MM.1S (cell line): ENCODE measurements around the gene THBS3.

Experiments used
- DNase-seq: peaks from one replicate; pipeline ENCODE4 v3.0.0-alpha.2; 2015
- H2AFZ ChIP-seq: fragments of 300-600 bp; sonication (generic); 2 replicates; pipeline ENCODE4 v1.6.0; 2016; ENCODE audit warnings: antibody characterized with exemption, low read length
- H3F3A ChIP-seq: fragments of 300-600 bp; sonication (generic); 2 replicates; pipeline ENCODE4 v1.6.1; 2016; ENCODE audit warnings: mild to moderate bottlenecking, antibody characterized with exemption, low read length, moderate library complexity, mixed read lengths; ENCODE audit not compliant: insufficient read depth
- H3K27ac ChIP-seq: fragments of 300-600 bp; sonication (generic); 2 replicates; pipeline ENCODE4 v1.5.1; 2016; ENCODE audit warnings: mild to moderate bottlenecking, low read length
- H3K27me3 ChIP-seq: fragments of 300-600 bp; sonication (generic); replicated peaks from 2 replicates; pipeline ENCODE4 v1.6.0; 2016; ENCODE audit warnings: low read length; ENCODE audit not compliant: insufficient read depth
- H3K36me3 ChIP-seq: fragments of 300-600 bp; sonication (generic); replicated peaks from 2 replicates; pipeline ENCODE4 v1.6.1; 2016; ENCODE audit warnings: mild to moderate bottlenecking, low read length, mixed read lengths; ENCODE audit not compliant: insufficient read depth
- H3K4me1 ChIP-seq: fragments of 300-600 bp; sonication (generic); 2 replicates; pipeline ENCODE4 v1.6.1; 2016; ENCODE audit warnings: low read length, mixed read lengths
- H3K4me2 ChIP-seq: fragments of 300-600 bp; sonication (generic); 2 replicates; pipeline ENCODE4 v1.6.0; 2016; ENCODE audit warnings: low read depth, low read length
- H3K4me3 ChIP-seq: fragments of 300-600 bp; sonication (generic); 2 replicates; pipeline ENCODE4 v1.5.1; 2016; ENCODE audit warnings: low read length, mixed read lengths
- H3K79me2 ChIP-seq: fragments of 300-600 bp; sonication (generic); 2 replicates; pipeline ENCODE4 v1.6.1; 2016; ENCODE audit warnings: mixed run types, low read length, mixed read lengths
- H3K9ac ChIP-seq: fragments of 300-600 bp; sonication (generic); 2 replicates; pipeline ENCODE4 v1.6.1; 2016; ENCODE audit warnings: low read length, mixed read lengths
- H3K9me2 ChIP-seq: fragments of 300-600 bp; sonication (generic); replicated peaks from 2 replicates; pipeline ENCODE4 v1.6.1; 2016; ENCODE audit warnings: mild to moderate bottlenecking, low read length, mixed read lengths; ENCODE audit not compliant: insufficient read depth
- H3K9me3 ChIP-seq: fragments of 300-600 bp; sonication (generic); replicated peaks from 2 replicates; pipeline ENCODE4 v1.6.1; 2016; ENCODE audit warnings: mild to moderate bottlenecking, low read length, mixed read lengths; ENCODE audit not compliant: insufficient read depth
- H4K20me1 ChIP-seq: fragments of 300-600 bp; sonication (generic); 2 replicates; pipeline ENCODE4 v1.6.1; 2016; ENCODE audit warnings: mild to moderate bottlenecking, low read length, moderate library complexity, mixed read lengths; ENCODE audit not compliant: insufficient read depth
- EZH2 ChIP-seq: fragments of 300-600 bp; sonication (generic); optimal IDR thresholded peaks from 2 replicates; pipeline ENCODE3; 2017; ENCODE audit warnings: low read depth, mild to moderate bottlenecking, antibody characterized with exemption, low read length, mixed read lengths
- EZH2phosphoT487 ChIP-seq: fragments of 300-600 bp; sonication (generic); IDR thresholded peaks from 2 replicates; pipeline ENCODE4 v1.6.1; 2018; ENCODE audit warnings: antibody characterized with exemption, low read length
- TF ChIP-seq, protein P1 (sequence below): fragments of 300-600 bp; sonication (generic); IDR thresholded peaks from 2 replicates; pipeline ENCODE4 v1.5.1; 2016; ENCODE audit warnings: antibody characterized with exemption, low read length, mixed read lengths

THBS3 gene

DNA sequence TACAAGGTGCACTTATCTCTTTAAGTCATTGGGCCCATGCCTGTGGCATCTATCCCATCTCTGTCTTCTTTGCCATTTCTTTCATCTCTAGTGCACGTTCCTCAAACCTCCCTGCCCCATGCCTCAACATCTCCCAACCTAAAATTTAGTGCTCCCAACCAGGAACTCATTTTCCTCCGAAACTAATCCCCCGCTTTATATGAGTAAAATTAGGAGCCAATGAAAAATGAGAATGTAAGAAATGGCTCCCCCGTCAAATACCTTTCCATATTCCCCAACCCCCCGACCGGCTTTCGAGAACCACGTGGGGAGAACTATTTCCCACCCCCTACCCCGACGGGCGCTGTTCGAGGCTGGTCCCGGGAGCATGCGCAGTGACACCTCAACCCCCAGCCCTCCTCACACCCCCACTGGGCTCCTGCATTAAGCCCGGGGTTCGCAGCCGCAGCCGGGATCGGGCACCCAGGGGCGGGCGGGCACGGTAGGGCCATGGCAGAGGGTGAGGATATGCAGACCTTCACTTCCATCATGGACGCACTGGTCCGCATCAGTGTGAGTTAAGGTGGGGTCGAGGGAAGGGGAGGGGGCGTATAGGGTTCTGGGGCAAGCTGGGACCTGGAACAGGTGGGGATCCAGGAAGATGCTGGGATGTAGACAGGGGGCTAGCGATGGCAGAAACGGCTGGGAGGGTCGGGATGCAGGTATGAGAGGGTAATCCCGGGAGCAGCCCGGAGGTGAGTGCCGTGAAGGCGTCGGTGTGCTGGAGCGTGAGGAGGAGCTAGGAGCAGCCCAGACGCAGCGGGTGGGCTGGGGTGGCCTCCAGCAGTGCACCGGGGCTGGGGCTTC, 34.0 kb downstream of the THBS3 start, which contains the start of gene TRIM46:
Gene TRIM46 (plus strand): TSS at position 372 of the 846 bp plus-strand sequence. CDS start 118 bp downstream, at position 490.
- Histone ChIP-seq H3K4me1 (peaks cover 21% of the 10 kb centered on the region), H3F3A (0 out of 2 replicates have a peak, but pooled peaks cover 5% of the 10 kb centered on the region), H3K9me3 (no peaks in the 10 kb centered on the region), H2AFZ (peak within 1 kb of the TSS; percentile 83), H3K9ac (peak within 1 kb of the TSS; percentile 80), H3K9me2 (no peaks in the 10 kb centered on the region), H3K27ac (peak within 1 kb of the TSS; percentile 30; the same call in 1 of the 2 replicates), H4K20me1 (no peaks in the 10 kb centered on the region), H3K27me3 (peaks cover 36% of the 10 kb centered on the region), H3K4me3 (peak within 1 kb of the TSS; percentile 78), H3K79me2 (peaks cover 18% of the 10 kb centered on the region), H3K36me3 (no peaks in the 10 kb centered on the region), H3K4me2 (peak within 1 kb of the TSS; percentile 82)
- no peak for TF ChIP-seq EZH2phosphoT487
- TF ChIP-seq EZH2 = peak; percentile 96
- TF ChIP-seq, protein P1, sequence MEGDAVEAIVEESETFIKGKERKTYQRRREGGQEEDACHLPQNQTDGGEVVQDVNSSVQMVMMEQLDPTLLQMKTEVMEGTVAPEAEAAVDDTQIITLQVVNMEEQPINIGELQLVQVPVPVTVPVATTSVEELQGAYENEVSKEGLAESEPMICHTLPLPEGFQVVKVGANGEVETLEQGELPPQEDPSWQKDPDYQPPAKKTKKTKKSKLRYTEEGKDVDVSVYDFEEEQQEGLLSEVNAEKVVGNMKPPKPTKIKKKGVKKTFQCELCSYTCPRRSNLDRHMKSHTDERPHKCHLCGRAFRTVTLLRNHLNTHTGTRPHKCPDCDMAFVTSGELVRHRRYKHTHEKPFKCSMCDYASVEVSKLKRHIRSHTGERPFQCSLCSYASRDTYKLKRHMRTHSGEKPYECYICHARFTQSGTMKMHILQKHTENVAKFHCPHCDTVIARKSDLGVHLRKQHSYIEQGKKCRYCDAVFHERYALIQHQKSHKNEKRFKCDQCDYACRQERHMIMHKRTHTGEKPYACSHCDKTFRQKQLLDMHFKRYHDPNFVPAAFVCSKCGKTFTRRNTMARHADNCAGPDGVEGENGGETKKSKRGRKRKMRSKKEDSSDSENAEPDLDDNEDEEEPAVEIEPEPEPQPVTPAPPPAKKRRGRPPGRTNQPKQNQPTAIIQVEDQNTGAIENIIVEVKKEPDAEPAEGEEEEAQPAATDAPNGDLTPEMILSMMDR = 0 out of 2 replicates have a peak, but pooled peaks have one; percentile 2
- no peak for DNase-seq

DNA sequence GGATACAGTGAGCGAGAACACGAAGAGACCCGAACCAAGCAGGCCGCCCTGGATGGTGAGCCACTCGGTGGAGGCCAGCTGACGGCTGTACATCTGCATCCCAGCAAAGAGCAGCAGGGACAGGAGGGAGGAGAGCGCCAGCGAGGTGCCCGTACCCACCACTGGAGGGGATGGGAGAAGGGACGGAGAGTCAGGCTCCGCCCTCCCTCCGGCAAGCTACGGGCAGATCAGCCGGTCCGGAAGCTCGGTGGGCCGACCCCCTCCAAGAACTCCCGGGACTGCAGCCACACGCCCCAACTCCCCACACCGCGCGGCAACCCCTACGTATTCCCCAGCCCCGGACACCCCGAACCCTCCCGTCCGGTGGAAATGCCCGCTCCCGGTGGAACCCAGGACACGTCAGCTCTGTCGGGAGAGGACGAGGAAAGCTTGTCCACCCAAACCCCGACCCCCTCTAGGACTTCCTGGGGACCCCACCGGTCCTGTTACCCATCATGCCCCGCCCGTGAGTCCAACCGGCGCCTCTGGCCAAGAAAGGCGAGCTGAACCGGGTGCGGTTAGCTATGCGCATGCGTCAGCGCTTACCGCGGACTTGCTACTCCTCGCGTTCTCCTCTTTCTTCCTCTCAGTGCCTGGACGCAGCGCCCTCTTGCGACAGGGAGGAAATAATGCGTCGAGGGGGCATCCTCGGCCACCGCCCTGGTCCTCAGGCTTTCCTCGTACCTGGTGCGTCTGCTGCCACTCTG, 34.8 kb downstream of the THBS3 start, which contains the start of gene KRTCAP2:
Gene KRTCAP2 (minus strand): TSS at position 573 of the 746 bp plus-strand sequence. CDS start 80 bp downstream, at position 493.
- H3K4me2 ChIP-seq = peak within 1 kb of the TSS; percentile 82
- H3K27ac ChIP-seq = peak within 1 kb of the TSS; percentile 30; the same call in 1 of the 2 replicates
- DNase-seq = peak; percentile 99
- H3F3A ChIP-seq = 0 out of 2 replicates have a peak, but pooled peaks cover 5% of the 10 kb centered on the region
- H3K9me2 ChIP-seq = no peaks in the 10 kb centered on the region
- H3K36me3 ChIP-seq = no peaks in the 10 kb centered on the region
- H3K4me1 ChIP-seq = peaks cover 21% of the 10 kb centered on the region
- peak within 1 kb of the TSS; percentile 78 for H3K4me3 ChIP-seq
- peak within 1 kb of the TSS; percentile 83 for H2AFZ ChIP-seq
- H3K27me3 ChIP-seq = peaks cover 31% of the 10 kb centered on the region
- H4K20me1 ChIP-seq = no peaks in the 10 kb centered on the region
- TF ChIP-seq, protein P1 = peak; percentile 99
- no peak for TF ChIP-seq EZH2phosphoT487
- TF ChIP-seq EZH2 = no peak
- H3K9ac ChIP-seq = peak within 1 kb of the TSS; percentile 80
- H3K79me2 ChIP-seq = peaks cover 18% of the 10 kb centered on the region
- H3K9me3 ChIP-seq = no peaks in the 10 kb centered on the region

DNA sequence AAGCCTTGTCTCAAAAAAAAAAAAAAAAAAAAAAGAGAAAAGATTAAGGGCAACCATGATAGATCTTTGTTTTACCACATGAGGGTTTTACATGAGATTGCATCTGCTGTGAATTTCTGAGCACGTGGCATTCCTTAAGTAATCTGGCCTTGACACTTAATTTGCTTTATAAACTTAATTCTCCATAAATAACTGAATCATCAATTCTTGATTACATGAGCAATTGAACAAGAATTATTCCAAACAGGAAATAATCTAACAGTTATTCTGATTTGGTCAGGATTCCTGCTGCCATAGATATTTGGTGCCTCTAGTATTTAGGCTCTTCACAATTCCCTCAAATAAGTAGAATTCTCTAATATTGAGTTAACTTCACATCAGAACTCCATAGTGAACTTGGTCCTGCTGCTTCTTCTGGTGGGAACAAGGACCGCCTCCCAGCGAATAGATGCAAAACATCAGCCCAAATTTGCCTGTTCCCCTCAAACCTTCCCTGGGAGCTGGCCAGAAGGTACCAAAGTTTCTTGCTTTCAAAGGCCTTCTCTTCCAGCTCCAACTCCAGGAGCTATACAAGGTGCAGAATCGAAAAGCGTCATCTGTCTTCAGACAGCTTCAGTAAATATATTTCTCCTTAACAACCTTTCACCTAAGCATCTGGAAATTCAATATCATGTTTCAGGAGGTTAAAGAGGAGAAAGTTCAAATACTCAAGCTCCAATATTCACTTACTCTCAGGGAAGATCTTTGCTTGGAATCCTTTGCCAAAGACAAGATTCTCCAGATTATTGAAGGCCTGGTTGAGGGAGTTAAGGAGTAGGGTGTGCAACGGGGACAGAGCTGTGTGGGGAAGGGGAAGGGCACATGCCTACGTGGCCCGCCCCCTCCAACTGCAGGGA, 35.6 kb downstream of the THBS3 start:
- no peaks in the 10 kb centered on the region for H3K9me3 ChIP-seq
- peaks cover 24% of the 10 kb centered on the region for H3K4me1 ChIP-seq
- peak overlapping the region; percentile 83 for H2AFZ ChIP-seq
- H3K36me3 ChIP-seq = no peaks in the 10 kb centered on the region
- peak overlapping the region; percentile 78 for H3K4me3 ChIP-seq
- H3K27me3 ChIP-seq = peaks cover 23% of the 10 kb centered on the region
- peak overlapping the region; percentile 82 for H3K4me2 ChIP-seq
- DNase-seq = no peak
- H4K20me1 ChIP-seq = no peaks in the 10 kb centered on the region
- H3K9ac ChIP-seq = peak overlapping the region; percentile 80
- no peaks in the 10 kb centered on the region for H3K9me2 ChIP-seq
- TF ChIP-seq, protein P1 = no peak
- TF ChIP-seq EZH2 = no peak
- TF ChIP-seq EZH2phosphoT487 = no peak
- H3K79me2 ChIP-seq = peaks cover 18% of the 10 kb centered on the region
- H3K27ac ChIP-seq = no peak overlapping the region; the same call in 1 of the 2 replicates
- 0 out of 2 replicates have a peak, but pooled peaks cover 5% of the 10 kb centered on the region for H3F3A ChIP-seq
